Measurements from ENCODE around the gene CASKIN2.

CASKIN2 gene

DNA sequence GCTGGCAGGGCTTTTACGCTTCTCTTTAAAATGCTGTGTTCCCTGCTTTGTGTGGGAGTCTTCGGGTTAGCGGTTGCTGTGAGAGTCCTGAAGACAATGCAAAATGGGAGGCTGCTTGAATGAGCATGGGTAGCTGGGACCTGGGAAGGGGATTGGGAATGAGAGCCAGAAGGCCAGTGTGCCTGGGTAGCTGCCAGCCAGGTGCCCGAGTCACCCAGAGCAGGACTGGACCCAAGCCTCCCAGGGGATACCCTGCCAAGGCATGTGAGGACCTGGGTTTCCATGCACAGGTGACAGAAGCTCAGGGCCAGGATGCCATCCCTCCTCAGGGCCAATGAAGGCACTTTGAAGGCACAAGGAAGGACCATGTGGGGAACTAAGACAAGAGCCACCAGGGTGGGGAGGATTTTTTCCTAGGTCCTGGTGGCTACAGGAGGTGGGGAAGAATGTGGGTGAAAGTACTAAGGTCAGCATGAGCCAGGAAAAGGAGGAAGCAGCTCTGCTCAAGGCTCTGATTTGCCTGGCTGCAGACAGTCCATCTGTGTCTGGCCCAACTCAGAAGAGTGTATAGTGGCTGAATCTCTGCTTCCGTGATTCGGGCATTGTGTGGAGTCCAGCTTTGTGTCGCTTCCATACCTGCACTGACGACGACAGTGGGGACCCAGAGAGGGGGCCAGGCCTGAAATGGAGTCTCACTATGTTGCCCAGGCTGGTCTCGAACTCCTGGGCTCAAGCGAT lies 38.4 kb downstream of the CASKIN2 start:
- Histone ChIP-seq H3K9me3 (ENCODE audit: control insufficient read depth, low read depth, low read length) (no peaks in the 10 kb centered on the region), H3K4me3 (ENCODE audit: low read length) (no peak overlapping the region), H3K27me3 (ENCODE audit: control insufficient read depth, insufficient read depth, low read length) (no peaks in the 10 kb centered on the region), H3K27ac (ENCODE audit: low read length) (no peak overlapping the region), H3K9ac (ENCODE audit: low read length) (no peak overlapping the region), H3K4me1 (ENCODE audit: control insufficient read depth, low read depth, low read length) (peaks cover 6% of the 10 kb centered on the region), H3K36me3 (ENCODE audit: control insufficient read depth, low read depth, low read length) (peaks cover 6% of the 10 kb centered on the region)

DNA sequence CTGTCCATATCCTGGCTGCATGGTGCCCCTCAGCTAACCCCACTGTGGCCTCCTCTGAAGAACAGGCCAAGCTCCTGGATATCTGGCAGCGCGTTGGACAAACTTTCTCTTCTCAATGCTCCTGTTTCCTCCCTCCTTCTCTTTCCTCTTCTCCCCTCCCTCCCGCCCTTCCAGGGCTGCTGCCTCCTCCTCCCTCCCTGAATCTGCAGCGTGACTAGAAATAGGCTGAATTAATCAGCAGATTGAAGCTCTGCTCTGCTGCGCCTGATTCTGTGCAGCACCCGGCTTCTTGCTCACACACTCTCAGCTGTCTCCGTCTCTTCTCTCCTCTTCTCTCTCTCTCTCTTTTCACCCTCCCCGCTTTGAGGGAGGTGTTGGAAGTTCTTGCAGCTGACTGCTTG lies 39.1 kb downstream of the CASKIN2 start:
- Histone ChIP-seq H3K9me3 (ENCODE audit: control insufficient read depth, low read depth, low read length) (no peaks in the 10 kb centered on the region), H3K9ac (ENCODE audit: low read length) (no peak overlapping the region), H3K4me1 (ENCODE audit: control insufficient read depth, low read depth, low read length) (peaks cover 6% of the 10 kb centered on the region), H3K4me3 (ENCODE audit: low read length) (no peak overlapping the region), H3K27me3 (ENCODE audit: control insufficient read depth, insufficient read depth, low read length) (no peaks in the 10 kb centered on the region), H3K36me3 (ENCODE audit: control insufficient read depth, low read depth, low read length) (peaks cover 6% of the 10 kb centered on the region), H3K27ac (ENCODE audit: low read length) (no peak overlapping the region)

DNA sequence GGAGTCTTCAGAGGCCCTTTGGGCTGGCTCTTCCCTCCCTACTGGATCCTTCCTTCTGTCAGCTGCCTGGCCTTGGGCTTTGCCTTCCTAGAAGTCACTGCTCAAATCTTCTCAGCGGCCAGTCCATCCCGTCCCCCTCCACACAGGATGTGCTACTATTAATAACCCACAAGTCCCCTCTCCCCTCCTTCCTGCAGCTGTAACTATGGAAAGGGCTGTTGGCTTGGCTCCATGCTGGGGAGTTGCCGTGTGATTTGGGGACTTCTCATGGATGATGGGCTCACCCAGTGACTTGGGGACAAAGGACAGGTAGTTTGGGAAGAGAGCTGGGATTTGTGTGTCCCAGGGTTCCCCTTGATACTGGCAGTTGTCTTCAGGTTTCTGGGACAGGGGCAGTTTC lies 39.5 kb downstream of the CASKIN2 start:
- H3K9ac ChIP-seq (ENCODE audit: low read length): no peak overlapping the region

DNA sequence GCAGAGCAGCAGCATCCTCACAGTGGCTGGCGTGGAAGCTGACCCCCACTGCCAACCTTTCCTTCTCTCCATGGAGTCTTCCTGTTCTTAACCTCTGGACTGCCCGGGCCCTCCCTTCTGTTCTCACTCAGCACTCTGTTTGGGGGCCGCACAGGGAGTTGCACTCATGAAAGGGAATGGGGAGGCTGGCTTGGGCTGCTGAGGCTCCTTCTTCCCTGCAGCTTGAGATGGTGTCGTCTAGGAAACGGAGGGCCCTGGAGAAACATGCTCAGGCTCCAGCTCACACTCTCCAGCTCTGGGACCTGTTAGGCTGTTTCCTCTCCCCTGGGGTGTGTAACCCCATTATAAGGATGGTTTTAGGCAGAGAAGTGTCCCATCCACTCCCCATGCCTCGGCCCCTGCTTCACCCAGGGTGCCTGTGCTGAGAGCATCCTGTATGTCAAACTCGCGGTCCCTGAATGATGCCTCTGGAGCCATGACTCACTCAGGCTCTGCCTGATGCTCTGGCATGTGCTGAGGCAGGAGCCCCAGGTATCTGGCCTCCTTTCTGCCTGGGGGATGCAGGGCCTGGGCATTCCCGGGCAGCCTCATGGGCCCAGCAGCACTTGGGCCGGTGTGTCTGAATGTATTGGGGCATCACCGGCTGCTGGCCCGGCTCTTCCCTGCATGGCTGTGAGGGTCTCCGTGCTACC lies 40.0 kb downstream of the CASKIN2 start:
- no peaks in the 10 kb centered on the region for H3K27me3 ChIP-seq (ENCODE audit: control insufficient read depth, insufficient read depth, low read length)
- no peak overlapping the region for H3K27ac ChIP-seq (ENCODE audit: low read length)
- no peaks in the 10 kb centered on the region for H3K9me3 ChIP-seq (ENCODE audit: control insufficient read depth, low read depth, low read length)
- peaks cover 6% of the 10 kb centered on the region for H3K4me1 ChIP-seq (ENCODE audit: control insufficient read depth, low read depth, low read length)
- peaks cover 6% of the 10 kb centered on the region for H3K36me3 ChIP-seq (ENCODE audit: control insufficient read depth, low read depth, low read length)
- no peak overlapping the region for H3K4me3 ChIP-seq (ENCODE audit: low read length)
- H3K9ac ChIP-seq (ENCODE audit: low read length): no peak overlapping the region

More for the DNA sequence above, 39.5 kb downstream of the CASKIN2 start:
- Histone ChIP-seq H3K27ac (ENCODE audit: low read length) (no peak overlapping the region), H3K36me3 (ENCODE audit: control insufficient read depth, low read depth, low read length) (peaks cover 6% of the 10 kb centered on the region), H3K4me1 (ENCODE audit: control insufficient read depth, low read depth, low read length) (peaks cover 6% of the 10 kb centered on the region), H3K4me3 (ENCODE audit: low read length) (no peak overlapping the region), H3K9me3 (ENCODE audit: control insufficient read depth, low read depth, low read length) (no peaks in the 10 kb centered on the region), H3K27me3 (ENCODE audit: control insufficient read depth, insufficient read depth, low read length) (no peaks in the 10 kb centered on the region)

DNA sequence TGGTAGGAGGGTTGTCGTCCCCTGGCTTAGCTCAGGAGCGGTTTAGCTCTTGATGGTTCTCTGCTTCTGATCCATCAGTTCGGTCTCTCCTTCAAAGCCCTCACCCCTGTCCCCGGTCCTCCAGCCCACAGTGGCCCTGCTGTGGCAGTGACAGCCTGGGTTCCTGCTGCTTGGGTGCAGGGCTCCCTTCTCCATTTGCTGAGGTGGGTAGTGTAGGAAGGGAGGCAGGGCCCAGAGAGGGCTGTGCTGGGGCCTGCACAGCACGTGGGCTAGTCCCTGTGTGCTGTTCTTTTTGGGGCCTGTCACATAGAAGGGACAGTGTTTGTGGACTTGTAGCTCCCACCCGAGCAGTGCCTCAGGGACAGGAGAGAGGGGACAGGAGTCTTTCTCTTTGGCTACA lies 40.6 kb downstream of the CASKIN2 start:
- no peak overlapping the region for H3K4me3 ChIP-seq (ENCODE audit: low read length)

DNA sequence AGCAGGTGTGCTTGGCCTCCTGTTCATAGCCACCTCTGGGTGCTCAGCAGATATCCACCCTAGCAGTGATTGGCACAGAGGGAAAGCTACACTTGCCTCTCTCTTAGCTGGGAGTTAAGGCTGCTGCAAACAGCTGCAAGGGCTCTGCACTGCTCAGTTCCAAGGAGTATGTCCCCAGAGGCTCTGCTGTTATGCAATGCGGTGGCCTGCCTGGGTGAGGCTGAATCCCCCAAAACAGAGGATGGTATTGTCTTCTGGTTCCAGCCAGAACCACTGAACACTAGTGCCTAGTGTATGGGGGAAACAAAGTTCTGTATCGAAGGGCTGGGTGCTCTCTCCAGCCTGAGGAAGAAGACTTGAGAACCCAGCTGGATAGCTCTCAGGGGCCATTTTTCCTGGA lies 42.1 kb downstream of the CASKIN2 start:
- Histone ChIP-seq H3K27me3 (ENCODE audit: control insufficient read depth, insufficient read depth, low read length) (no peaks in the 10 kb centered on the region), H3K36me3 (ENCODE audit: control insufficient read depth, low read depth, low read length) (peaks cover 6% of the 10 kb centered on the region)

More for the DNA sequence above, 40.6 kb downstream of the CASKIN2 start:
- H3K27ac ChIP-seq (ENCODE audit: low read length): no peak overlapping the region
- no peak overlapping the region for H3K9ac ChIP-seq (ENCODE audit: low read length)
- no peaks in the 10 kb centered on the region for H3K9me3 ChIP-seq (ENCODE audit: control insufficient read depth, low read depth, low read length)
- H3K27me3 ChIP-seq (ENCODE audit: control insufficient read depth, insufficient read depth, low read length): no peaks in the 10 kb centered on the region
- H3K4me1 ChIP-seq (ENCODE audit: control insufficient read depth, low read depth, low read length): peaks cover 6% of the 10 kb centered on the region
- H3K36me3 ChIP-seq (ENCODE audit: control insufficient read depth, low read depth, low read length): peaks cover 6% of the 10 kb centered on the region

DNA sequence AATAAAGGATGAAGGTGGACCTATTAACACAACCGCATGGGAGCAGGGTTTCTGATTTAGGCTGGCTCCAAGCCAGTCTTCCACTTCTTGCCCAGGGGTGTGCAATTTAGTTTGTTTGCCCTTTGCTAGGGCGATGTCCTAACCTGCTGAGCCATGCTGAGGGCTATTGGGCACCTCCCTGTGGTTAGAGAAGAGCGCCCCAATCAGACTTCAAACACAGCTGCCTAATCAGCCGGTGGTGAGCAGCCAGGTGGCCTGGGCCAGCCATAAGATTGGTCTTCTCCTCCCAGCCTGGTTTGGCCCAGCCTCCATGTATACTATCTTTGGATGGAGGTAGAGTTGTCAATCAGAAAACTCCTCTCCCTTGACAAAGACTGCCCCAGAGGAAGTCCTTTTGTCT lies 43.2 kb downstream of the CASKIN2 start:
- H3K9ac ChIP-seq (ENCODE audit: low read length): no peak overlapping the region
- peaks cover 6% of the 10 kb centered on the region for H3K36me3 ChIP-seq (ENCODE audit: control insufficient read depth, low read depth, low read length)
- H3K27me3 ChIP-seq (ENCODE audit: control insufficient read depth, insufficient read depth, low read length): no peaks in the 10 kb centered on the region
- H3K4me3 ChIP-seq (ENCODE audit: low read length): no peak overlapping the region
- no peaks in the 10 kb centered on the region for H3K4me1 ChIP-seq (ENCODE audit: control insufficient read depth, low read depth, low read length)
- no peaks in the 10 kb centered on the region for H3K9me3 ChIP-seq (ENCODE audit: control insufficient read depth, low read depth, low read length)
- H3K27ac ChIP-seq (ENCODE audit: low read length): no peak overlapping the region

More for the DNA sequence above, 42.1 kb downstream of the CASKIN2 start:
- no peaks in the 10 kb centered on the region for H3K4me1 ChIP-seq (ENCODE audit: control insufficient read depth, low read depth, low read length)
- H3K9ac ChIP-seq (ENCODE audit: low read length): no peak overlapping the region
- H3K9me3 ChIP-seq (ENCODE audit: control insufficient read depth, low read depth, low read length): no peaks in the 10 kb centered on the region
- H3K27ac ChIP-seq (ENCODE audit: low read length): no peak overlapping the region
- no peak overlapping the region for H3K4me3 ChIP-seq (ENCODE audit: low read length)

DNA sequence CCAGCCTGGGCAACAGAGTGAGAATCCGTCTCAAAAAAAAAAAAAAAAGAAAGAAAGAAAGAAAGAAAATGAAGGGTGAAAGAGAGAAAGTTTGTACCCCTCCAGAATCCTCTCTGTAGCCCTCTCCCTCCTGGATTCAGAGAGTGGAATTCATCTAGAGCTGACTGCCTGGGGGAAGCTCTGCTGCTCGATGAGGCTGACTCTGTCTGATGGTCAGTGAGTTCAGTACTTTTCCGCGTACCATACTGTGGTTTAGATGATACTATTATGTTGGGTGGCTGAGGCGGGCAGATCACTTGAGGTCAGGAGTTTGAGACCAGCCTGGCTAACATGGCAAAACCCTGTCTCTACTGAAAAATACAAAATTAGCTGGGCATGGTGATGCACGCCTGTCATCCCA lies 44.1 kb downstream of the CASKIN2 start:
- H3K4me1 ChIP-seq (ENCODE audit: control insufficient read depth, low read depth, low read length): no peaks in the 10 kb centered on the region

DNA sequence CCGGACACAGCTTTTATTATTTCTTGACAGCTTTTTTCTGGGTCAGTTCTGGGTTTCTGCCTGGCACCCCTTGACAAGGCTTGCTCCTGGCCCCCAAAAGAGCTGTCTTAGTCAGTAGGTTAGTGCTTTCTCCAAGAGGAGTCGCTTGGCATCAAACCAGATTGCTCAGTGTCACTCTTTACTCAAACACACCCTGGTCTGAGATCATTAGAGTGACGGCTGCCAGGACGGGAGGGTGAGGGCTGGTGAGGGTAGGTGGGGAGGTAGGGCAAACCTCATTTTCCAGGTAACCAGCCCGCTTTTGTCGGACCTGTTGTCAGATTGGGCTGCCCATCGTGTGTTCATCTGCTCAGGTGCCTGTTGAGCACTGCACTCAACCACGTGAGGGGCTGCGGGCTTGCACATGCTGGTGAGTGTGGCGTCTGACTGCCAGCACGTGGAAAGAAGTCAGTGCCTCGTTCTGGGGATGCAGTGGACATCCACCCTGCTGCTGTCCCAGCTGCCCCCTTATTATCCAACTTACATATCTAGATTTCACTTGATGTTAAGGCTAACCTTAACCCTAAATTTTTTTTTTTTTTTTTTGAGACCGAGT lies 46.5 kb downstream of the CASKIN2 start:
- no peaks in the 10 kb centered on the region for H3K4me1 ChIP-seq (ENCODE audit: control insufficient read depth, low read depth, low read length)
- no peaks in the 10 kb centered on the region for H3K9me3 ChIP-seq (ENCODE audit: control insufficient read depth, low read depth, low read length)
- no peaks in the 10 kb centered on the region for H3K27me3 ChIP-seq (ENCODE audit: control insufficient read depth, insufficient read depth, low read length)
- H3K9ac ChIP-seq (ENCODE audit: low read length): no peak overlapping the region
- H3K4me3 ChIP-seq (ENCODE audit: low read length): no peak overlapping the region
- H3K27ac ChIP-seq (ENCODE audit: low read length): no peak overlapping the region
- H3K36me3 ChIP-seq (ENCODE audit: control insufficient read depth, low read depth, low read length): peaks cover 6% of the 10 kb centered on the region

More for the DNA sequence above, 44.1 kb downstream of the CASKIN2 start:
- H3K27me3 ChIP-seq (ENCODE audit: control insufficient read depth, insufficient read depth, low read length): no peaks in the 10 kb centered on the region
- H3K4me3 ChIP-seq (ENCODE audit: low read length): no peak overlapping the region
- peaks cover 6% of the 10 kb centered on the region for H3K36me3 ChIP-seq (ENCODE audit: control insufficient read depth, low read depth, low read length)
- H3K9ac ChIP-seq (ENCODE audit: low read length): no peak overlapping the region
- no peak overlapping the region for H3K27ac ChIP-seq (ENCODE audit: low read length)
- H3K9me3 ChIP-seq (ENCODE audit: control insufficient read depth, low read depth, low read length): no peaks in the 10 kb centered on the region

DNA sequence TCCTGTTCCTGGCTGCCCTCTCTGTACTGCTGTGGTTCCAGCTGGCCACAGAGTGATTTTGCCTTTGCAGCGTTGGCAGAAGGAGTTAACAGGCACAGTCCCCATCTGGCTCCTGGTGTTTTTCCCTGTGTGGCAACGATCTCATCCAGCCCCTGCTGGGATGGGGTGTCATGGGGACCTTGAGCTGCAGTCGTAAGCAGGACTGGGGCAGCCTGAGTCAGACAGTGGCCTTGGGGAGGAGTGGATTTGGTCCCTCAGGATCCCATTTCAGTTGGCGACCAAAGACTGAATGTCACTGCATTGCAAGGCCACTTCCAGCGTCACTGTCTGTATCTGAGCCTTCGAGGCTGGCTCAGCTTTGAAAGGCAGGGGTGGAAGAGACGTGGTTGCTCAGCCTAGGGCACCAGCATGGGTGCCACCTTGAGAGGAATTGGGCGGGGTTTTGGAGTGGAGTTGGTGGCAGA lies 47.0 kb downstream of the CASKIN2 start:
- Histone ChIP-seq H3K36me3 (ENCODE audit: control insufficient read depth, low read depth, low read length) (peaks cover 5% of the 10 kb centered on the region), H3K9ac (ENCODE audit: low read length) (no peak overlapping the region), H3K27ac (ENCODE audit: low read length) (no peak overlapping the region), H3K4me1 (ENCODE audit: control insufficient read depth, low read depth, low read length) (no peaks in the 10 kb centered on the region), H3K4me3 (ENCODE audit: low read length) (no peak overlapping the region), H3K9me3 (ENCODE audit: control insufficient read depth, low read depth, low read length) (no peaks in the 10 kb centered on the region), H3K27me3 (ENCODE audit: control insufficient read depth, insufficient read depth, low read length) (no peaks in the 10 kb centered on the region)

DNA sequence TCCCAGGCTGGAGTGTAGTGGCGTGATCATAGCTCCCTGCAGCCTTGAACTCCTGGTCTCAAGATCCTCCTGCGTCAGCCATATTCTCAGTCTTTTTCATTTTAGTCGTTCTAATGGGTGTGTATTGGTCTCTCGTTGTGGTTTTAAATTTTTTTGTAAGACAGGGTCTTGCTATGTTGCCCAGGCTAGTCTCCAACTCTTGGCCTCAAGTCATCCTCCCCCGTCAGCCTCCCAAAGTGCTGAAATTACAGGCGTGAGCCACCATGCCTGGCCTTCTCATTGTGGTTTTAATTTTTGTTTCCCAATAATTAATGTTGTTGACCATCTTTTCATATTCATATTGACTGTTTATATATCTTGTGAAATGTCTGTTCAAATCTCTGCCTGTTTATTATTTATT lies 50.3 kb downstream of the CASKIN2 start:
- Histone ChIP-seq H3K27me3 (ENCODE audit: control insufficient read depth, insufficient read depth, low read length) (no peaks in the 10 kb centered on the region), H3K4me1 (ENCODE audit: control insufficient read depth, low read depth, low read length) (no peaks in the 10 kb centered on the region), H3K9ac (ENCODE audit: low read length) (no peak overlapping the region), H3K9me3 (ENCODE audit: control insufficient read depth, low read depth, low read length) (no peaks in the 10 kb centered on the region), H3K36me3 (ENCODE audit: control insufficient read depth, low read depth, low read length) (no peaks in the 10 kb centered on the region), H3K27ac (ENCODE audit: low read length) (no peak overlapping the region), H3K4me3 (ENCODE audit: low read length) (no peak overlapping the region)
